HepG2 (cell line): Measurements from ENCODE around the gene CAPN9. TPM values are rescaled to one million over a fixed set of nuclear protein-coding genes. Genes with fewer than 3 reads are reported as not detected.

ENCODE experiments used
- ATF2 ChIP-seq: sonication (generic); formaldehyde crosslinking; IDR thresholded peaks from 2 replicates; pipeline ENCODE4 v1.4.0; 2020; ENCODE audit warnings: missing genetic modification reagents
- ATF5 ChIP-seq: sonication (generic); formaldehyde crosslinking; IDR thresholded peaks from 2 replicates; pipeline ENCODE4 v1.4.0; 2020; ENCODE audit warnings: mild to moderate bottlenecking, low read depth, missing genetic modification reagents
- EZH2 ChIP-seq: conservative IDR thresholded peaks from 2 replicates; pipeline ENCODE4 v1.6.1; 2012; ENCODE audit warnings: mild to moderate bottlenecking, low read depth, low read length, moderate library complexity
- GPBP1L1 ChIP-seq: sonication (generic); formaldehyde crosslinking; IDR thresholded peaks from 2 replicates; pipeline ENCODE4 v1.5.0; 2020; ENCODE audit warnings: mild to moderate bottlenecking, missing genetic modification reagents
- HNF1A ChIP-seq, 2 experiments: sonication (generic) in 1 of 2; formaldehyde crosslinking in 1 of 2; IDR thresholded peaks; 2 replicates each; pipeline versions ENCODE4 v1.4.0 to v1.6.1; 2016 to 2020; ENCODE audit warnings: borderline replicate concordance in 1 of 2, low read depth in 1 of 2, mild to moderate bottlenecking in 1 of 2, missing genetic modification reagents in 1 of 2
- MED8 ChIP-seq: sonication (generic); formaldehyde crosslinking; IDR thresholded peaks from 2 replicates; pipeline ENCODE4 v1.8.1; 2023; ENCODE audit warnings: mild to moderate bottlenecking, missing genetic modification reagents; ENCODE audit not compliant: insufficient replicate concordance
- NFRKB ChIP-seq: fragments of 450-650 bp; IDR thresholded peaks from 2 replicates; pipeline ENCODE4 v1.6.1; 2017
- NR2F1 ChIP-seq, 2 experiments: fragments of 450-650 bp in 1 of 2; formaldehyde crosslinking in 1 of 2; IDR thresholded peaks; 2 replicates each; pipeline versions ENCODE4 v1.5.0 to v1.6.1; 2016 to 2020; ENCODE audit warnings: mild to moderate bottlenecking in 1 of 2, missing compliant biosample characterization in 1 of 2, missing genetic modification reagents in 1 of 2, moderate library complexity in 1 of 2
- NR2F6 ChIP-seq, 2 experiments: IDR thresholded peaks; 2 replicates each; pipeline ENCODE4 v1.6.1; 2016; ENCODE audit warnings: antibody characterized with exemption in 1 of 2, mild to moderate bottlenecking in 1 of 2
- RARG ChIP-seq: sonication (generic); formaldehyde crosslinking; IDR thresholded peaks from 2 replicates; pipeline ENCODE4 v1.4.0; 2020; ENCODE audit warnings: low read depth, mild to moderate bottlenecking, missing genetic modification reagents
- ZBTB4 ChIP-seq: sonication (generic); formaldehyde crosslinking; IDR thresholded peaks from 2 replicates; pipeline ENCODE4 v1.4.0; 2020; ENCODE audit warnings: missing genetic modification reagents, mild to moderate bottlenecking, borderline replicate concordance
- ZNF317 ChIP-seq: sonication (generic); formaldehyde crosslinking; IDR thresholded peaks from 2 replicates; pipeline ENCODE4 v1.5.0; 2020; ENCODE audit warnings: mild to moderate bottlenecking, missing genetic modification reagents
- ZNF510 ChIP-seq: sonication (generic); formaldehyde crosslinking; IDR thresholded peaks from 2 replicates; pipeline ENCODE4 v1.4.0; 2020; ENCODE audit warnings: low read depth, mild to moderate bottlenecking, missing genetic modification reagents
- polyA plus RNA-seq, 8 experiments: library from polyadenylated mRNA; depleted of rRNA in 3 of 8; stranded (reverse) in 7 of 8; unstranded in 1 of 8; fragments of >200 nt; fragmentation: Illumina TruSeq in 4 of 8; extraction: Trizol in 4 of 8; gene quantifications; 2 replicates each; pipeline versions ENCODE4 v1.2.1 to v1.2.3, GENCODE V29; 2011 to 2016; ENCODE audit warnings: low read depth in 4 of 8, missing spikeins in 1 of 8, mixed read lengths in 1 of 8; ENCODE audit not compliant: insufficient read depth in 1 of 8
- total RNA-seq, 5 experiments: library from RNA; depleted of rRNA; stranded (reverse); fragments of >200 nt; fragmentation: Illumina TruSeq; extraction: Trizol; gene quantifications; 2 replicates each; pipeline ENCODE4 v1.2.3, GENCODE V29; 2016; ENCODE audit warnings: low read depth in 1 of 5
- TF ChIP-seq, protein P1 (sequence below): sonication (generic); formaldehyde crosslinking; IDR thresholded peaks from 2 replicates; pipeline ENCODE4 v1.8.0; 2022; ENCODE audit warnings: missing genetic modification reagents, mild to moderate bottlenecking, borderline replicate concordance

CAPN9 gene
- total and polyA plus RNA-seq, 2 of the 13 experiments (the other 11 are each of a cell fraction or from before 2014, with no cell fraction given) = 0.04 to 0.31 TPM

DNA sequence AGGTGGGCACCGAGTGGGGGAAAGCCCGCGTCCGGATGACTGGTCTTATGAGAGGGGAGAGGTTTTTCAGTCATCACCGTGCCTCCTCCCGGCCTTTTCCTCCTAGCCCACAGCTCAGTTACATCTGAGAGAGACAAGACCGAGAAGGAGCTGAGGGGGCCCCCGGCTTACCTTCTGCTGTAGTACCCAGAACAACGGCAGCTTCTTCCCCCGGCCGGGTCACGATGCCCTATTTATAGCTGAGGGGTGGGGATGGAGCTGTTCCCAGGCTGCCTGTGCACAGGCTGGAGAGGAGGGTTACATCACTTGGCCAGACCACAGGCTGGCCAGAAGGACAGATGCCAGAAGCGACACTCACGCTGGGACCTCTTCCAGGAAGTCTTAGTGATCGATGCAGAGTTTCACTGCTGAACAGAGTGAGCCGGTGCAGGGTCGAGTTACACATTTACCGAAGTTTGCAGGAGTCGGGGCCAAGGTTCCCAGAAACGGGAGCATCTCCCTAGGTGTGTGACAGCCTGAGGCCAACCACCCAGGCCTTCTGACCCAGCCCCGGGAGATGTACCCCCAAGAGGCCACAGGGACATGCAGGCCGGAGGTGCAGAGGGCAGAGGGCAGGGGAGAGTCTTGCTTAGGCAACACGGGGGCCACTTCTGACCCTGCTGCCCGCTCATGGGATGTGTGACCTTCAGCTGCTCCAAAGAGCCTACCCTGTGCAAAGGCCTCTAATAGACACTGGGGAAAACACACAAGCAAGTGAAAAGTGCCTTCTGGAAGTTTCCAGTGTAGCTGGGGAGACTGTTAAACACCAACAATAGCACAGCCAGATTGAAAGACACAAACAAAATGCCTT is 33.0 kb upstream of the CAPN9 start, which contains the start of gene AGT (continued):
- TF ChIP-seq ATF2 (CRISPR knock-in tag) (peak; percentile 90), ZNF510 (CRISPR knock-in tag) (peak; percentile 34; the same call in 1 of the 2 replicates), HNF1A (IDR thresholded peaks at IDR 0.05; ENCODE audit: low read depth) (peak; percentile 95), HNF1A (CRISPR knock-in tag; IDR thresholded peaks at IDR 0.05; ENCODE audit: borderline replicate concordance) (peak; percentile 99), ZNF317 (CRISPR knock-in tag) (peak; percentile 90), RARG (CRISPR knock-in tag) (0 out of 2 replicates have a peak, but pooled peaks have one; percentile 41), NR2F6 (IDR thresholded peaks at IDR 0.05) (peak; percentile 100), NR2F6 (CRISPR knock-in tag; IDR thresholded peaks at IDR 0.05) (peak; percentile 100), ATF5 (peak; percentile 94), NFRKB (no peak), MED8 (CRISPR knock-in tag) (peak; percentile 99), EZH2 (no peak), GPBP1L1 (CRISPR knock-in tag) (no peak), NR2F1 (CRISPR knock-in tag; IDR thresholded peaks at IDR 0.05) (peak; percentile 98 to 100), ZBTB4 (CRISPR knock-in tag) (peak; percentile 91; the same call in 1 of the 2 replicates)
- TF ChIP-seq, protein P1, sequence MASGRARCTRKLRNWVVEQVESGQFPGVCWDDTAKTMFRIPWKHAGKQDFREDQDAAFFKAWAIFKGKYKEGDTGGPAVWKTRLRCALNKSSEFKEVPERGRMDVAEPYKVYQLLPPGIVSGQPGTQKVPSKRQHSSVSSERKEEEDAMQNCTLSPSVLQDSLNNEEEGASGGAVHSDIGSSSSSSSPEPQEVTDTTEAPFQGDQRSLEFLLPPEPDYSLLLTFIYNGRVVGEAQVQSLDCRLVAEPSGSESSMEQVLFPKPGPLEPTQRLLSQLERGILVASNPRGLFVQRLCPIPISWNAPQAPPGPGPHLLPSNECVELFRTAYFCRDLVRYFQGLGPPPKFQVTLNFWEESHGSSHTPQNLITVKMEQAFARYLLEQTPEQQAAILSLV (CRISPR knock-in tag) = peak; percentile 83
